Gastrocnemius medialis (tissue), 4 donors: Measurements from ENCODE around the gene CABLES2.

Source experiments
- CTCF ChIP-seq, 5 experiments: fragments of 450-650 bp in 3 of 5; fragments of 200-600 bp in 2 of 5; sonication (generic) in 2 of 5; IDR thresholded peaks in 4 of 5; conservative IDR thresholded peaks in 1 of 5; 1 replicate in 4 of 5; 2 replicates in 1 of 5; pipeline ENCODE4 v1.5.1; 2016 to 2019; ENCODE audit warnings: antibody characterized with exemption in 5 of 5, mild to moderate bottlenecking in 3 of 5, moderate library complexity in 3 of 5
- POLR2A ChIP-seq, 2 donors: fragments of 450-650 bp; IDR thresholded peaks; one replicate each; pipeline ENCODE4 v1.6.1; 2017; ENCODE audit warnings: antibody characterized with exemption in 2 of 2, mild to moderate bottlenecking in 2 of 2, moderate library complexity in 2 of 2

GRCh38 chr20:62362590-62362940 lies 44.5 kb downstream of the CABLES2 start:
- TF ChIP-seq CTCF (IDR thresholded peaks at IDR 0.05 in 4 of 5, conservative IDR thresholded peaks at IDR 0.05 in 1 of 5), result no peak
- no peak for TF ChIP-seq POLR2A (IDR thresholded peaks at IDR 0.05)
